GM10266 (cell line): ENCODE data around the gene ATG16L2.

Experiments used
- DNase-seq: peaks from one replicate; pipeline ENCODE4 v3.0.0; 2012; ENCODE audit errors: extremely low spot score
- CTCF ChIP-seq: IDR thresholded peaks from 2 replicates; pipeline ENCODE4 v1.5.1; 2012; ENCODE audit warnings: mild to moderate bottlenecking, low read depth; ENCODE audit not compliant: control insufficient read depth, insufficient read depth; ENCODE audit errors: missing control alignments

Gene ATG16L2

GRCh38 chr11:72770799-72771198 lies 43.4 kb upstream of the ATG16L2 start:
- no peak for DNase-seq
- no peak for TF ChIP-seq CTCF

GRCh38 chr11:72771507-72771906 lies 42.7 kb upstream of the ATG16L2 start:
- TF ChIP-seq CTCF: no peak
- no peak for DNase-seq

- TF ChIP-seq CTCF: no peak
These were observed 42.2 kb upstream of the ATG16L2 start for GRCh38 chr11:72772059-72772458.

GRCh38 chr11:72773291-72773690 lies 40.9 kb upstream of the ATG16L2 start:
- no peak for TF ChIP-seq CTCF
- DNase-seq: no peak

More at GRCh38 chr11:72772059-72772458, 42.2 kb upstream of the ATG16L2 start:
- DNase-seq: no peak

- no peak for TF ChIP-seq CTCF
- no peak for DNase-seq
These were observed 40.5 kb upstream of the ATG16L2 start for GRCh38 chr11:72773696-72774095.

- no peak for DNase-seq
- TF ChIP-seq CTCF: peak; percentile 11
These were observed 39.7 kb upstream of the ATG16L2 start for GRCh38 chr11:72774499-72774898.

GRCh38 chr11:72775288-72776110 lies 38.7 kb upstream of the ATG16L2 start:
- no peak for DNase-seq
- no peak for TF ChIP-seq CTCF
